Psoas muscle (tissue), 8 donors: ENCODE measurements around the gene UBE2F. TPM values are rescaled to one million over a fixed set of nuclear protein-coding genes. Genes with fewer than 3 reads are reported as not detected.

Experiments
- ATAC-seq, 4 donors: fragments of 200-7000 bp; cut with Tn5 transposase; one replicate each; pipeline ENCODE4 v1.9.1; 2020; ENCODE audit warnings: moderate library complexity in 3 of 4, mild to moderate bottlenecking in 2 of 4
- DNase-seq, 2 donors: peaks; one replicate each; pipeline ENCODE4 v3.0.0-alpha.2; 2020
- H3K27ac ChIP-seq: fragments of 200-600 bp; one replicate; pipeline ENCODE4 v1.8.0; 2022
- H3K27me3 ChIP-seq, 3 donors: fragments of 200-600 bp in 1 of 3; one replicate each; pipeline versions ENCODE4 v1.6.1 to v1.8.0; 2013 to 2022; ENCODE audit warnings: low read length in 2 of 3, mild to moderate bottlenecking in 2 of 3, moderate library complexity in 1 of 3; ENCODE audit not compliant: insufficient read depth in 3 of 3
- H3K36me3 ChIP-seq, 2 donors: fragments of 200-600 bp in 1 of 2; one replicate each; pipeline versions ENCODE4 v1.6.1 to v1.8.0; 2013 to 2022; ENCODE audit warnings: low read depth in 1 of 2, mild to moderate bottlenecking in 1 of 2, moderate library complexity in 1 of 2; ENCODE audit not compliant: insufficient read depth in 1 of 2
- H3K4me1 ChIP-seq: fragments of 200-600 bp; one replicate; pipeline ENCODE4 v1.8.0; 2022
- H3K4me3 ChIP-seq: fragments of 200-600 bp; one replicate; pipeline ENCODE4 v1.8.0; 2022; ENCODE audit warnings: mild to moderate bottlenecking
- H3K9me3 ChIP-seq: fragments of 200-600 bp; one replicate; pipeline ENCODE4 v1.8.0; 2022
- CTCF ChIP-seq: fragments of 200-600 bp; IDR thresholded peaks from one replicate; pipeline ENCODE4 v1.8.0; 2022; ENCODE audit warnings: antibody characterized with exemption
- WGBS, 3 donors: extraction: QIAGEN DNeasy Blood & Tissue Kit; methylation state at CpG; one replicate each; pipeline versions ENCODE4 v1.1.6 to v1.1.7; 2013; 5-methylcytosine and 5-hydroxymethylcytosine counted together
- intact Hi-C, 2 donors: fragments of 100-400 bp; cut with DNase I; formaldehyde crosslinking; loops; one replicate each; pipeline versions ENCODE4 v1.11.0 to v1.14.2; 2022
- polyA plus RNA-seq, 3 donors: library from polyadenylated mRNA; stranded (reverse); fragments of 200-250 nt; gene quantifications; one replicate each; pipeline ENCODE4 v1.2.3, GENCODE V29; 2013
- total RNA-seq, 4 donors: library from RNA; stranded (reverse); fragmentation: NEBNext Ultra II Directional in 2 of 4; extraction: Animal tissue kit (Norgen Biotek cat#: 25700) in 2 of 4; gene quantifications; one replicate each; pipeline versions ENCODE4 v1.2.1 to v1.2.4, GENCODE V29; 2021 to 2023
- donor health status: healthy with polysubstance abuse.
- donor health status: DM: no; HTN: no; CAD: no; lungs with moderate emphysema.
- donor health status: Bipolar disorder and iron deficiency.
- donor health status: healthy.
- donor health status: DM: yes; HTN: yes; CAD: no.
- donor health status: DM: no; HTN: no; CAD: no.
- donor health status: DM: no; HTN: no; CAD: no.
- donor health status: DM: yes; HTN: yes; CAD: no.

Gene UBE2F
- total and polyA plus RNA-seq, 7 donors, result 46.0 to 134 (median 67.5) TPM

- Histone ChIP-seq H3K9me3 (no peaks in the 10 kb centered on the region), H3K4me3 (no peak overlapping the region), H3K4me1 (no peaks in the 10 kb centered on the region), H3K27ac (no peak overlapping the region), H3K27me3 (no peaks in the 10 kb centered on the region), H3K36me3 (no peaks in the 10 kb centered on the region)
- no peak for DNase-seq
- WGBS, 3 donors, result 85 to 89% (median 87%) methylated on average over 10 of the region's 10 CpGs
- ATAC-seq, result no peak
- intact Hi-C loops, result loop anchor here in 1 of 2 donors (2.0 kb wide), 1 partner anchor 63 kb away; the partner anchor contains the start of gene RAMP1
- no peak for TF ChIP-seq CTCF
Measured at GRCh38 chr2:237921967-237922492, 44.8 kb upstream of the UBE2F start.

DNA sequence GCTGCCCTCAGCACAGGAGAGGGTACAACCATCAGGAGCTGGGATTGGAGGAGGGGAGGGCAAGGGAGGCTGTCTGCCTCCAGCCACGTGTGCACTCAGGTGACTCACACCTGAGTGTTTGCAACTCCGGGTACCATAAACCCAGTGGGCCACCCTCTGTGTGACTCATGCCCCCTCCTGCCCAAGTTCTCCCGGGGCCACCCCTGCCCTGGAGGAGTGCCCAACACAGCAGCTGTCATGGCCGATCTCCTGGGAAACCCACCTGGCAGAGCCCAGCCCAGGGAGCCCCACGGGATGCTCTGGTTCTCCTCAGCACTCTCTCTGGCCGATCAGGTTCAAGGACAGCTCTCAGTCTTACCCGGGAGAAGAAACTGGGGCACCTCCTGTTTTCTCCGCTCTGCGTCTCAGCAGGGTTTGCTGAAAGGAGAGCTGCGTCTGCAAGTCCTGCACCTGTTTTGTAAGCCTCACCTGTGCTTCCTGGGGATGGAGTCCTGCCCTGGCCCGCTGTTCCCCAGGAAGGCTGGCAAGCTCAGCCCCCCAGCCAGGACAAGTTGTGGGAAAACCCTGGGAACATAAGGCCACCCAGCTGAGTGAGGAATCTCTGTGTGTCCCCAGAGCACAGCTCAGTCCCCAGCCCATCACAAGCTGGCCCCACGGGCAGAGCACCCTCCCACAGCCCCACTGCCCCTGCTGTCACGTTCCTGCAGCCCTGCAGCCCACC lies 44.0 kb upstream of the UBE2F start:
- no peaks in the 10 kb centered on the region for H3K27me3 ChIP-seq
- H3K4me1 ChIP-seq, result no peaks in the 10 kb centered on the region
- peak overlapping the region; percentile 54 for H3K4me3 ChIP-seq
- ATAC-seq (peak; percentile 43 to 65 (median 50)), DNase-seq (no peak)
- H3K27ac ChIP-seq, result peak overlapping the region; percentile 56
- H3K9me3 ChIP-seq, result no peaks in the 10 kb centered on the region
- no peak for TF ChIP-seq CTCF
- whole genome bisulfite sequencing, 3 donors, result 24 to 36% (median 32%) methylated on average over 13 of the region's 13 CpGs
- intact Hi-C loops, result loop anchor here in 1 of 2 donors (2.0 kb wide), 1 partner anchor 64 kb away; the partner anchor contains the start of gene RAMP1
- H3K36me3 ChIP-seq, result no peaks in the 10 kb centered on the region

- peak overlapping the region; percentile 56 for H3K27ac ChIP-seq
- peak overlapping the region; percentile 54 for H3K4me3 ChIP-seq
- peak; percentile 98 for TF ChIP-seq CTCF
- H3K27me3 ChIP-seq, result no peaks in the 10 kb centered on the region
- peak; percentile 82 to 96 (median 92) for ATAC-seq
- intact Hi-C loops, result loop anchor here in 1 of 2 donors (2.0 kb wide), 1 partner anchor 65 kb away; the partner anchor contains the start of gene RAMP1
- H3K9me3 ChIP-seq, result no peaks in the 10 kb centered on the region
- H3K36me3 ChIP-seq, result no peaks in the 10 kb centered on the region
- no peaks in the 10 kb centered on the region for H3K4me1 ChIP-seq
- 4 to 8% (median 4%) methylated on average over 23 to 33 of the region's 33 CpGs for WGBS, 3 donors
- DNase-seq, result peak; percentile 79 to 89
Measured at GRCh38 chr2:237923481-237924163, 43.2 kb upstream of the UBE2F start.

GRCh38 chr2:237924164-237924534 lies 42.7 kb upstream of the UBE2F start:
- no peaks in the 10 kb centered on the region for H3K27me3 ChIP-seq
- H3K36me3 ChIP-seq, result no peaks in the 10 kb centered on the region
- no peaks in the 10 kb centered on the region for H3K4me1 ChIP-seq
- DNase-seq (no peak), ATAC-seq (no peak)
- no peak overlapping the region for H3K4me3 ChIP-seq
- intact Hi-C loops, result no loop called here
- WGBS, 3 donors, result 91 to 93% (median 91%) methylated on average over 14 of the region's 14 CpGs
- no peaks in the 10 kb centered on the region for H3K9me3 ChIP-seq
- no peak overlapping the region for H3K27ac ChIP-seq
- no peak for TF ChIP-seq CTCF
